Upper lobe of left lung (tissue), 4 donors: ENCODE results near the gene HLA-DPB1.

Source experiments
- POLR2A ChIP-seq, 4 donors: fragments of 450-650 bp; IDR thresholded peaks; one replicate each; pipeline ENCODE4 v1.5.1; 2016 to 2017; ENCODE audit warnings: antibody characterized with exemption in 4 of 4, mild to moderate bottlenecking in 2 of 4
- POLR2AphosphoS5 ChIP-seq, 2 donors: sonication (generic); formaldehyde crosslinking; IDR thresholded peaks; one replicate each; pipeline ENCODE4 v1.5.1; 2017; ENCODE audit warnings: antibody characterized with exemption in 2 of 2
- TF ChIP-seq, protein P1 (sequence below), 6 experiments: fragments of 450-650 bp in 4 of 6; fragments of 200-600 bp in 2 of 6; sonication (generic) in 2 of 6; IDR thresholded peaks; one replicate each; pipeline ENCODE4 v1.5.1; 2016 to 2019; ENCODE audit warnings: antibody characterized with exemption in 6 of 6

DNA sequence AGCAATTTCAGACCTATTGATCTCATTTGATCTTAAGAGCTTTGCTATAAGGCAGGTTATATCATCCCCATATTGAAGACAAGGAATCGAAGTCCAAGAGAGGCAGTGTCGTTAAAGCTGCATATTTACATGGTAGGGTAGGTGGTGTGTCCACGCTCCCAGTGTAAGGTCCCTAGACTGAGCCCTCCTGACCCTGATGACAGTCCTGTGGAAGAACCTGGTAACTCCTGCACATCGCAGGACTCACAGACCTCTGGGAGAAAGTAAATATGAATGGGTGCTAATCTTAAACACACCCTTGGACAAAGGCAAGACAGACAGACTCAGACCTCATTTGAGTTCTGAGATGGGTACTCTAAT is 602 bp upstream of the HLA-DPB1 start:
- TF ChIP-seq, protein P1, sequence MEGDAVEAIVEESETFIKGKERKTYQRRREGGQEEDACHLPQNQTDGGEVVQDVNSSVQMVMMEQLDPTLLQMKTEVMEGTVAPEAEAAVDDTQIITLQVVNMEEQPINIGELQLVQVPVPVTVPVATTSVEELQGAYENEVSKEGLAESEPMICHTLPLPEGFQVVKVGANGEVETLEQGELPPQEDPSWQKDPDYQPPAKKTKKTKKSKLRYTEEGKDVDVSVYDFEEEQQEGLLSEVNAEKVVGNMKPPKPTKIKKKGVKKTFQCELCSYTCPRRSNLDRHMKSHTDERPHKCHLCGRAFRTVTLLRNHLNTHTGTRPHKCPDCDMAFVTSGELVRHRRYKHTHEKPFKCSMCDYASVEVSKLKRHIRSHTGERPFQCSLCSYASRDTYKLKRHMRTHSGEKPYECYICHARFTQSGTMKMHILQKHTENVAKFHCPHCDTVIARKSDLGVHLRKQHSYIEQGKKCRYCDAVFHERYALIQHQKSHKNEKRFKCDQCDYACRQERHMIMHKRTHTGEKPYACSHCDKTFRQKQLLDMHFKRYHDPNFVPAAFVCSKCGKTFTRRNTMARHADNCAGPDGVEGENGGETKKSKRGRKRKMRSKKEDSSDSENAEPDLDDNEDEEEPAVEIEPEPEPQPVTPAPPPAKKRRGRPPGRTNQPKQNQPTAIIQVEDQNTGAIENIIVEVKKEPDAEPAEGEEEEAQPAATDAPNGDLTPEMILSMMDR (IDR thresholded peaks at IDR 0.05): no peak
- TF ChIP-seq POLR2AphosphoS5 (IDR thresholded peaks at IDR 0.05) (no peak), POLR2A (IDR thresholded peaks at IDR 0.05) (no peak)
